OCI-LY3 (cell line): ENCODE data around the gene MOSPD3.

Source experiments
- CTCF ChIP-seq: fragments of 200-600, 300-600 bp; sonication (generic); IDR thresholded peaks from 2 replicates; pipeline ENCODE4 v1.5.1; 2014; ENCODE audit warnings: antibody characterized with exemption, low read length, low read depth
- EZH2phosphoT487 ChIP-seq: fragments of 200-600 bp; shearing (Covaris generic); IDR thresholded peaks from 2 replicates; pipeline ENCODE4 v1.6.1; 2018; ENCODE audit warnings: antibody characterized with exemption, mixed run types, low read depth

- TF ChIP-seq CTCF: no peak
- no peak for TF ChIP-seq EZH2phosphoT487
Observed at GRCh38 chr7:100655908-100656674, 43.8 kb downstream of the MOSPD3 start, which contains the start of gene ACTL6B.
